HG03064 (cell line): Measurements from ENCODE around the gene OXNAD1.

Experiments
- ATAC-seq: cut with Tn5 transposase; IDR thresholded peaks from one replicate; pipeline ENCODE4 v1.9.1; 2021; ENCODE audit warnings: low read depth; ENCODE audit not compliant: unreplicated experiment

OXNAD1 gene

GRCh38 chr3:16272588-16272987 is 7.6 kb downstream of the OXNAD1 start:
- no peak for ATAC-seq

- ATAC-seq = no peak
These were observed 8.9 kb downstream of the OXNAD1 start for GRCh38 chr3:16273867-16274266.

GRCh38 chr3:16277471-16277870 is 12.5 kb downstream of the OXNAD1 start:
- ATAC-seq = no peak

GRCh38 chr3:16279010-16279801 is 14.2 kb downstream of the OXNAD1 start:
- no peak for ATAC-seq

- no peak for ATAC-seq
These were observed 15.7 kb downstream of the OXNAD1 start for GRCh38 chr3:16280671-16281070.

- ATAC-seq = no peak
These were observed 19.6 kb downstream of the OXNAD1 start for GRCh38 chr3:16284633-16285032.

GRCh38 chr3:16286161-16286560 is 21.1 kb downstream of the OXNAD1 start:
- ATAC-seq = no peak

- no peak for ATAC-seq
These were observed 21.9 kb downstream of the OXNAD1 start for GRCh38 chr3:16286751-16287543.

- no peak for ATAC-seq
These were observed 23.7 kb downstream of the OXNAD1 start for GRCh38 chr3:16288664-16289063.

GRCh38 chr3:16289144-16289889 is 24.3 kb downstream of the OXNAD1 start:
- no peak for ATAC-seq

- ATAC-seq = no peak
These were observed 25.2 kb downstream of the OXNAD1 start for GRCh38 chr3:16290007-16290826.

- ATAC-seq = no peak
These were observed 25.8 kb downstream of the OXNAD1 start for GRCh38 chr3:16290827-16291196.

GRCh38 chr3:16294844-16295243 is 29.8 kb downstream of the OXNAD1 start:
- no peak for ATAC-seq

- ATAC-seq = no peak
These were observed 30.4 kb downstream of the OXNAD1 start for GRCh38 chr3:16295298-16295890.

- ATAC-seq = no peak
These were observed 33.2 kb downstream of the OXNAD1 start for GRCh38 chr3:16297997-16298885.

GRCh38 chr3:16298891-16299290 is 33.9 kb downstream of the OXNAD1 start:
- ATAC-seq = no peak

- ATAC-seq = no peak
These were observed 34.7 kb downstream of the OXNAD1 start for GRCh38 chr3:16299746-16300145.

GRCh38 chr3:16300307-16300706 is 35.3 kb downstream of the OXNAD1 start:
- ATAC-seq = peak; percentile 43

- ATAC-seq = peak; percentile 76
These were observed 35.9 kb downstream of the OXNAD1 start for GRCh38 chr3:16300881-16301359.
